Measurements from ENCODE around the gene FBN2.

FBN2 gene

GRCh38 chr5:128358826-128359225 is 179.2 kb downstream of the FBN2 start:
- WGBS, result no CpG with 5 or more reads among the region's 1 CpG
- peaks cover 12% of the 10 kb centered on the region; the same call in 1 of the 2 replicates for H3K4me1 ChIP-seq (ENCODE audit: insufficient read depth, low read length)
- H3K9me3 ChIP-seq (ENCODE audit: insufficient read depth, low read depth, low read length), result no peaks in the 10 kb centered on the region
- no peak overlapping the region for H3K4me3 ChIP-seq (ENCODE audit: low read length)
- no peak overlapping the region for H3K9ac ChIP-seq (ENCODE audit: low read depth, low read length)
- peaks cover 48% of the 10 kb centered on the region for H3K36me3 ChIP-seq (ENCODE audit: insufficient read depth, low read length)
- no peaks in the 10 kb centered on the region for H3K27me3 ChIP-seq (ENCODE audit: insufficient read depth, low read length)
- H3K27ac ChIP-seq (ENCODE audit: low read depth, low read length), result no peak overlapping the region

GRCh38 chr5:128357226-128357625 is 180.8 kb downstream of the FBN2 start:
- H3K27me3 ChIP-seq (ENCODE audit: insufficient read depth, low read length), result no peaks in the 10 kb centered on the region
- WGBS, result 98% methylated on average over 3 of the region's 3 CpGs
- H3K9me3 ChIP-seq (ENCODE audit: insufficient read depth, low read depth, low read length), result no peaks in the 10 kb centered on the region
- no peak overlapping the region for H3K9ac ChIP-seq (ENCODE audit: low read depth, low read length)
- no peak overlapping the region for H3K4me3 ChIP-seq (ENCODE audit: low read length)
- H3K27ac ChIP-seq (ENCODE audit: low read depth, low read length), result no peak overlapping the region
- H3K36me3 ChIP-seq (ENCODE audit: insufficient read depth, low read length), result peaks cover 44% of the 10 kb centered on the region
- H3K4me1 ChIP-seq (ENCODE audit: insufficient read depth, low read length), result peaks cover 12% of the 10 kb centered on the region; the same call in 1 of the 2 replicates

GRCh38 chr5:128355961-128356360 is 182.1 kb downstream of the FBN2 start:
- Histone ChIP-seq H3K9me3 (ENCODE audit: insufficient read depth, low read depth, low read length) (no peaks in the 10 kb centered on the region), H3K27me3 (ENCODE audit: insufficient read depth, low read length) (no peaks in the 10 kb centered on the region), H3K27ac (ENCODE audit: low read depth, low read length) (no peak overlapping the region), H3K4me1 (ENCODE audit: insufficient read depth, low read length) (peaks cover 8% of the 10 kb centered on the region; the same call in 1 of the 2 replicates), H3K9ac (ENCODE audit: low read depth, low read length) (no peak overlapping the region), H3K36me3 (ENCODE audit: insufficient read depth, low read length) (peaks cover 47% of the 10 kb centered on the region), H3K4me3 (ENCODE audit: low read length) (no peak overlapping the region)
- WGBS, result 95% methylated on average over 3 of the region's 3 CpGs

GRCh38 chr5:128353441-128354107 is 184.5 kb downstream of the FBN2 start:
- 87% methylated on average over 2 of the region's 3 CpGs for WGBS
- Histone ChIP-seq H3K36me3 (ENCODE audit: insufficient read depth, low read length) (peaks cover 68% of the 10 kb centered on the region), H3K27me3 (ENCODE audit: insufficient read depth, low read length) (no peaks in the 10 kb centered on the region), H3K27ac (ENCODE audit: low read depth, low read length) (no peak overlapping the region), H3K9me3 (ENCODE audit: insufficient read depth, low read depth, low read length) (no peaks in the 10 kb centered on the region), H3K4me3 (ENCODE audit: low read length) (no peak overlapping the region), H3K4me1 (ENCODE audit: insufficient read depth, low read length) (no peaks in the 10 kb centered on the region), H3K9ac (ENCODE audit: low read depth, low read length) (no peak overlapping the region)

GRCh38 chr5:128350705-128351104 is 187.3 kb downstream of the FBN2 start:
- H3K9me3 ChIP-seq (ENCODE audit: insufficient read depth, low read depth, low read length), result no peaks in the 10 kb centered on the region
- no peaks in the 10 kb centered on the region for H3K4me1 ChIP-seq (ENCODE audit: insufficient read depth, low read length)
- H3K27ac ChIP-seq (ENCODE audit: low read depth, low read length), result no peak overlapping the region
- WGBS, result 91% methylated on average over 5 of the region's 5 CpGs
- H3K36me3 ChIP-seq (ENCODE audit: insufficient read depth, low read length), result peaks cover 77% of the 10 kb centered on the region
- H3K4me3 ChIP-seq (ENCODE audit: low read length), result no peak overlapping the region
- H3K27me3 ChIP-seq (ENCODE audit: insufficient read depth, low read length), result no peaks in the 10 kb centered on the region
- H3K9ac ChIP-seq (ENCODE audit: low read depth, low read length), result no peak overlapping the region

GRCh38 chr5:128349044-128349858 is 188.8 kb downstream of the FBN2 start:
- no peak overlapping the region for H3K4me3 ChIP-seq (ENCODE audit: low read length)
- 90% methylated on average over 11 of the region's 11 CpGs for WGBS
- H3K4me1 ChIP-seq (ENCODE audit: insufficient read depth, low read length), result no peaks in the 10 kb centered on the region
- H3K9me3 ChIP-seq (ENCODE audit: insufficient read depth, low read depth, low read length), result no peaks in the 10 kb centered on the region
- H3K9ac ChIP-seq (ENCODE audit: low read depth, low read length), result no peak overlapping the region
- no peak overlapping the region for H3K27ac ChIP-seq (ENCODE audit: low read depth, low read length)
- no peaks in the 10 kb centered on the region for H3K27me3 ChIP-seq (ENCODE audit: insufficient read depth, low read length)
- H3K36me3 ChIP-seq (ENCODE audit: insufficient read depth, low read length), result peaks cover 75% of the 10 kb centered on the region

- H3K27me3 ChIP-seq (ENCODE audit: insufficient read depth, low read length), result no peaks in the 10 kb centered on the region
- peaks cover 89% of the 10 kb centered on the region for H3K36me3 ChIP-seq (ENCODE audit: insufficient read depth, low read length)
- H3K9ac ChIP-seq (ENCODE audit: low read depth, low read length), result no peak overlapping the region
- H3K4me3 ChIP-seq (ENCODE audit: low read length), result no peak overlapping the region
- 100% methylated on average over 1 of the region's 3 CpGs for WGBS
- H3K9me3 ChIP-seq (ENCODE audit: insufficient read depth, low read depth, low read length), result no peaks in the 10 kb centered on the region
- no peak overlapping the region for H3K27ac ChIP-seq (ENCODE audit: low read depth, low read length)
- no peaks in the 10 kb centered on the region for H3K4me1 ChIP-seq (ENCODE audit: insufficient read depth, low read length)
Observed at GRCh38 chr5:128346038-128346437, 192.0 kb downstream of the FBN2 start.

- H3K4me1 ChIP-seq (ENCODE audit: insufficient read depth, low read length), result no peaks in the 10 kb centered on the region
- H3K27me3 ChIP-seq (ENCODE audit: insufficient read depth, low read length), result no peaks in the 10 kb centered on the region
- no peaks in the 10 kb centered on the region for H3K9me3 ChIP-seq (ENCODE audit: insufficient read depth, low read depth, low read length)
- H3K4me3 ChIP-seq (ENCODE audit: low read length), result no peak overlapping the region
- H3K27ac ChIP-seq (ENCODE audit: low read depth, low read length), result no peak overlapping the region
- H3K9ac ChIP-seq (ENCODE audit: low read depth, low read length), result no peak overlapping the region
- peaks cover 84% of the 10 kb centered on the region for H3K36me3 ChIP-seq (ENCODE audit: insufficient read depth, low read length)
- 98% methylated on average over 16 of the region's 16 CpGs for WGBS
Observed at GRCh38 chr5:128345247-128345646, 192.8 kb downstream of the FBN2 start.

GRCh38 chr5:128343168-128343567 is 194.9 kb downstream of the FBN2 start:
- 95% methylated on average over 4 of the region's 4 CpGs for WGBS
- H3K36me3 ChIP-seq (ENCODE audit: insufficient read depth, low read length), result peaks cover 85% of the 10 kb centered on the region
- H3K27me3 ChIP-seq (ENCODE audit: insufficient read depth, low read length), result no peaks in the 10 kb centered on the region
- H3K4me3 ChIP-seq (ENCODE audit: low read length), result no peak overlapping the region
- no peak overlapping the region for H3K9ac ChIP-seq (ENCODE audit: low read depth, low read length)
- no peak overlapping the region for H3K27ac ChIP-seq (ENCODE audit: low read depth, low read length)
- no peaks in the 10 kb centered on the region for H3K4me1 ChIP-seq (ENCODE audit: insufficient read depth, low read length)
- no peaks in the 10 kb centered on the region for H3K9me3 ChIP-seq (ENCODE audit: insufficient read depth, low read depth, low read length)

- Histone ChIP-seq H3K4me3 (ENCODE audit: low read length) (no peak overlapping the region), H3K9me3 (ENCODE audit: insufficient read depth, low read depth, low read length) (no peaks in the 10 kb centered on the region), H3K27ac (ENCODE audit: low read depth, low read length) (no peak overlapping the region), H3K4me1 (ENCODE audit: insufficient read depth, low read length) (no peaks in the 10 kb centered on the region), H3K27me3 (ENCODE audit: insufficient read depth, low read length) (no peaks in the 10 kb centered on the region), H3K36me3 (ENCODE audit: insufficient read depth, low read length) (peaks cover 87% of the 10 kb centered on the region), H3K9ac (ENCODE audit: low read depth, low read length) (no peak overlapping the region)
- WGBS, result 90% methylated on average over 3 of the region's 3 CpGs
Observed at GRCh38 chr5:128341056-128341455, 197.0 kb downstream of the FBN2 start.

GRCh38 chr5:128340648-128341047 is 197.4 kb downstream of the FBN2 start:
- WGBS, result 93% methylated on average over 2 of the region's 2 CpGs

More at GRCh38 chr5:128340648-128341047, 197.4 kb downstream of the FBN2 start:
- no peaks in the 10 kb centered on the region for H3K4me1 ChIP-seq (ENCODE audit: insufficient read depth, low read length)
- peaks cover 87% of the 10 kb centered on the region for H3K36me3 ChIP-seq (ENCODE audit: insufficient read depth, low read length)
- H3K4me3 ChIP-seq (ENCODE audit: low read length), result no peak overlapping the region
- H3K9ac ChIP-seq (ENCODE audit: low read depth, low read length), result no peak overlapping the region
- no peaks in the 10 kb centered on the region for H3K9me3 ChIP-seq (ENCODE audit: insufficient read depth, low read depth, low read length)
- H3K27ac ChIP-seq (ENCODE audit: low read depth, low read length), result no peak overlapping the region
- H3K27me3 ChIP-seq (ENCODE audit: insufficient read depth, low read length), result no peaks in the 10 kb centered on the region
